Forelimb muscle (tissue), 1 donor: Measurements from ENCODE around the gene SERPINB5. TPM values are rescaled to one million over a fixed set of nuclear protein-coding genes. Genes with fewer than 3 reads are reported as not detected.

Experiments
- DNase-seq: peaks from one replicate; pipeline ENCODE4 v3.0.0-alpha.2; 2013; ENCODE audit warnings: low read depth
- polyA plus RNA-seq: library from polyadenylated mRNA; unstranded; fragments of 120-200 nt; gene quantifications from one replicate; pipeline ENCODE4 v1.2.1, GENCODE V29; 2013; ENCODE audit not compliant: insufficient read length

The SERPINB5 gene
- polyA plus RNA-seq, 1 donor = not detected

- no peak for DNase-seq
Observed at GRCh38 chr18:63468575-63468974, 8.2 kb upstream of the SERPINB5 start.

- no peak for DNase-seq
Observed at GRCh38 chr18:63470751-63471150, 6.0 kb upstream of the SERPINB5 start.

GRCh38 chr18:63472380-63472779 lies 4.4 kb upstream of the SERPINB5 start:
- DNase-seq = no peak

GRCh38 chr18:63477200-63477599 lies 442 bp downstream of the SERPINB5 start:
- no peak for DNase-seq

- no peak for DNase-seq
Observed at GRCh38 chr18:63477968-63478367, 1.2 kb downstream of the SERPINB5 start.

GRCh38 chr18:63479826-63480225 lies 3.1 kb downstream of the SERPINB5 start:
- DNase-seq = no peak

- no peak for DNase-seq
Observed at GRCh38 chr18:63480476-63480875, 3.7 kb downstream of the SERPINB5 start.

- no peak for DNase-seq
Observed at GRCh38 chr18:63480915-63481314, 4.2 kb downstream of the SERPINB5 start.

GRCh38 chr18:63487676-63488075 lies 10.9 kb downstream of the SERPINB5 start:
- no peak for DNase-seq

GRCh38 chr18:63488160-63488559 lies 11.4 kb downstream of the SERPINB5 start:
- no peak for DNase-seq

- no peak for DNase-seq
Observed at GRCh38 chr18:63492851-63493250, 16.1 kb downstream of the SERPINB5 start.

- no peak for DNase-seq
Observed at GRCh38 chr18:63495675-63496074, 18.9 kb downstream of the SERPINB5 start.

- DNase-seq = no peak
Observed at GRCh38 chr18:63505566-63506335, 29.0 kb downstream of the SERPINB5 start.

GRCh38 chr18:63506336-63506646 lies 29.5 kb downstream of the SERPINB5 start:
- no peak for DNase-seq

GRCh38 chr18:63508596-63508995 lies 31.8 kb downstream of the SERPINB5 start:
- DNase-seq = no peak

- DNase-seq = no peak
Observed at GRCh38 chr18:63511285-63511684, 34.5 kb downstream of the SERPINB5 start.

- DNase-seq = no peak
Observed at GRCh38 chr18:63514326-63514725, 37.6 kb downstream of the SERPINB5 start.

- no peak for DNase-seq
Observed at GRCh38 chr18:63514888-63515678, 38.3 kb downstream of the SERPINB5 start.

GRCh38 chr18:63515801-63516200 lies 39.0 kb downstream of the SERPINB5 start:
- no peak for DNase-seq

- DNase-seq = peak; percentile 34
Observed at GRCh38 chr18:63518178-63519012, 41.6 kb downstream of the SERPINB5 start.

GRCh38 chr18:63520053-63520685 lies 43.4 kb downstream of the SERPINB5 start:
- DNase-seq = no peak

GRCh38 chr18:63523660-63524059 lies 46.9 kb downstream of the SERPINB5 start:
- no peak for DNase-seq
